Measurements from ENCODE around the gene CYBA.
"Not testable (repeated sequence)": the region's sequence is repeated elsewhere in the genome, so short reads cannot be mapped to it uniquely, and the experiment has no call there.

CYBA gene

DNA sequence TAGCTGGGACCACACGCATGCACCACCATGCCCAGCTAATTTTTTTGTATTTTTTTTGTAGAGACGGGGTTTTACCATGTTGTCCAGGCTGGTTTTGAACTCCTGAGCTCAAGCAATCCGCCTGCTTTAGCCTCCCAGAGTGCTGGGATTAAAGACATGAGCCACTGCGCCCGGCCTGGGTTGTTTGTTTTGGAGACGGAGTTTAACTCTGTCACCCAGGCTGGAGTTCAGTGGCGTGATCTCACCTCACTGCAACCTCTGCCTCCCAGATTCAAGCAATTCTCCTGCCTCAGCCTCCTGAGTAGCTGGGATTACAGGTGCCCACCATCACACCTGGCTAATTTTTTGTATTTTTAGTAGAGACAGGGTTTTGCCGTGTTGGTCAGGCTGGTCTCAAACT lies 41.4 kb downstream of the CYBA start:
- DNase-seq, result not testable (repeated sequence)

DNA sequence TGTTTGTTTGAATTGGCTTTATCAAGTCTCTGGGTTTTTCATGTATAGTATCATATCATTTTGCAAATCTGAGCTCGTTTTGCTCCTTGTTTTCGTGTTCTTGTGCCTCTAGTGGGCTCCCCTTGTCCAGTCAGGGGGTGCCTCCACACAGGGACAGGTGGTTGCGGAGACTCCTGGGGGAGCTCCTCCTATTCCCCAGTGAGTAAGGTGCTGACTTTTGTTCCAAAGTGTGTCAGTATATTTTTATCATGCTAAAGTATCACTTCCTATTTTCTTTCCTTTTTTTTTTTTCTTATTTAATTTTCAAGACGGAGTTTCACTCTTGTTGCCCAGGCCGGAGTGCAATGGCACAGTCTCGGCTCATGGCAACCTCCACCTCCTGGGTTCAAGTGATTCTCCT lies 42.8 kb downstream of the CYBA start:
- no peak for DNase-seq

DNA sequence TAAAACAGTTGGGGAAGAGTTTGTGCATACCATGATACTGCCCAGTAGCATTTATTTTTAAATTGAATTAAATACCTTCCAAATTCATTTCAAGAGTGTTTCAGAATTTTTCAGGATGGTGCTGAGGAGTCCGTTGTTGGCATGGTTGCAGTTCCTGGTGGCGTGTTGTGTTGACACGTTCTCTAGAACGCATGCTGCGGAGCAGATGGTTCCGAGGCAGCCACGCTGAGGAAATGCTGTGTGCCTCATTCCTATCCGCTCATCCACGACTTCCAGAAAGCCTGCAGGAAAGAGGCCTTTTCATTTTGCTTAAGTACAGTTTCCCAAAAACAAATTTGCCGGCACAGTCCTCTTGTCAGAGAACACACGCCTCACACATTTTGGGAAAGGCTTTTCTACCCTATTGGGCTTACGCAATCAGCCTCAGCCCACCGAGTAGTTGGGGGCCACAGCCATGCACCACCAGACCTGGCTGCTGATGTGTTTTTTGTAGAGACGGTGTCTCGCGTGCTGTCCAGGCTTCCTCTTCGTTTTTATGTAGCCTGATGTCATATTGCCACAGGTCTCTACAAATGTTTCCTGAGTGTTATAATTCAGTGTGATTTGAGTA lies 44.6 kb downstream of the CYBA start:
- no peak for DNase-seq

DNA sequence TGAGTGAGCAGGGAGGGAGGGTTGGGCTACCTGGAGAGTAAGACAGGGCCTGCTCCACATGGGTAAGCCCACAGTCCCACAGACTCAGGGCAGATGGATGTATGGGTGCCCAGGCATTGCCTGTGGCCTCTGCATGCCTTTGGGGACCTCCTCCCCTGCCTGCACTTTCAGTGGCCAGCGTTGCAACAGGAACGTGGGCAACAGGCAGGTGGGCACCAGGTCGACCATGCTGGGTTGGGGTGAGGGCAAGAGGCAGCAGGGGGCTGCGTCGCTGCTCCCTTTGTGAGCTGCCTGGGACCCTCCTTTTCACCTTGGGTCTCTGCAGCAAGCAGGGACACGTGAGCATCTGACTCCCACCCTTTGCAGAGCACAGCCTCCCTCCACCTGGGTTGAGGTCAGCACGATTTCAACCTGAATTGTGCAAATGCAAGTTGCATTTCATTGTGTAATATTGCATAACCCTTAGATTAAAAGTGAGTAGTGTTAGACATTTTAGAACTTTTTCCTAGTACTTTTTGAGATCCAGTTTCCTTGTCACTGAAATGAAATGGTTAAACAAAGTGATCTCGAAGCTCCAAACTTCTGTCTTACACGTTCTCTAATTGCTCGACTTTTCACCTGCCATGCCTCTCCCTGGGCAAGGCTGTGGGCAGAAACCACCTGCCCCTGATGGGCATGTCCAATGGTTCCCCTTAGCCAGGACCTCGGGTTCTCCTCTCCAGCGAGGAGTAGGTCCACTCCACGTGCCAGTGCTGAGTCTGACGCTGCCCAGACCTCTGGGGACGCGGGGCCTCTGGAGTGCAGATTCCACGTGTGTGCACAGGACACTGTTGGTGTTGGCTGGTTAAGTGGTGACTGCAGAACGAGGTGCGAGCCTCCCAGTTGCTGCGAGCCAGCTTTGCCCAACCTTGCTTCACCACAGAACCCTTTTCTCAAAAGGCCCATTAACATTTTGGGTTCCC lies 45.4 kb downstream of the CYBA start:
- DNase-seq, result no peak

DNA sequence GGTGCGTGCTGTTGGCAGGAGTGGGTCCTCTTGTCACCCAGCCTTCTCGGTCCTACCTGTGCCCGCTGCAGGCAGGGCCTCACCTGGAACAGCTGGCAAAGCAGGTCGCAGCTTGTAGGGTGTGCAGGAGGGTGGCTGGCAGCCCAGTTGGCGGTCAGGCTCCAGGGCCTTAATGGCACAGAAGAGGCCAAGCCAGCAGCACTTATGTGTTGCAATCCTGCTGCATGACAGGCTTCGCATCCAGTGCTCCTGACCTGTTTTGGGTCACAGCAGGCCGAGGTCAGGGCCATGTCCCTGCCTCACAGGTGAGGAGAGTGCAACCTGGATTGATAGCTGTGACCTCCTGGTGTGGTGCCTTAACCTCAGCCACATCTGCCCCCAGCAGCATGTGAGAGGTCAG lies 48.8 kb downstream of the CYBA start:
- no peak for DNase-seq

DNA sequence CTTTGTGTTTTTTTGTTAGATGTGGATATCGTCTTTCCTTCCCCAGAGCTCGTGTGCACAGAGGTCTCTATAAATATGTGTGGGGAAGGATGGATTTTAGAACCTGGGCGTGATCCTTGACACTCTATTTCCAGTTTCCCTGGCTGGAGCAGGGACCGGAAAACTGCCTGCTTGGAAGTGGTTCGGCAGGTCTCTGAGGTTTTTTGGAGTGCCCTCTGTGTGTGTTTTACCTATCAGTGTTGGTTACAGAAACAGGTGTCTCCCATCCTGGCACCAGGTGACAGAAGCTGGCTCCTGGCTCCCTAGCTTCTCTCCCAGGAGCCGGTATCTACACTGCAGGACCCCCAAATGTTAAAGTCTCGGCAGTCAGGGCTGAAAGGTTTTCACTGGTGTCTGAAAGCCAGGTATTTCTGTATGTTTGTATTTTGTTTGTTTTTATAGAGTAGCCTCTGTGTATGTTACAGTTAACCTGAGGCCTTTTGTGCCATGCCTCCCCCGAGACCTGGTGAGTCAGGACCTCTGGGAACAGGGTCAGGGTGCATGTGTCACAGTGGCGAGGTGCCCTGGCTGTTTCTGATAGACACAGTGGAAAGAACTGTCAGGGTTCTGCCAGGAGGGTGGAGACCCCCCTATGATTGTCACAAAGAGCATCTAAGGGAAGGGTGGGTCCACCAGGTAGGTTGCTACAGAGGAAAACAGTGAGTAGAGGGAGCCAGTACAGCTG lies 49.4 kb downstream of the CYBA start:
- no peak for DNase-seq

DNA sequence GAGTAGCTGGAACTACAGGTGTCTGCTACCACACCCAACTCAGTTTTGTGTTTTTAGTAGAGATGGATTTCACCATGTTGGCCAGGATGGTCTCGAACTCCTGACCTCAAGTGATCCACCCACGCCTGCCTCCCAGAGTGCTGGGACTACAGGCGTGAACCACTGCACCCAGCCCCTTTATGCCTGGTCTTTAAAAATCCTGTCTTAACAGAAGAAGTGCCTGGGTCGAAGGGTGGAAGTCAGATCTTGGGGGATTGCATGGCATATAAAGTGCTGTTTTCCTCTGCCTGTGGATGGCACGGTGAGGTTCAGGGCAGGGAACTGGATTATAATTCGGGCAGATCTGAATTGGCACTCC lies 50.3 kb downstream of the CYBA start:
- DNase-seq, result no peak

DNA sequence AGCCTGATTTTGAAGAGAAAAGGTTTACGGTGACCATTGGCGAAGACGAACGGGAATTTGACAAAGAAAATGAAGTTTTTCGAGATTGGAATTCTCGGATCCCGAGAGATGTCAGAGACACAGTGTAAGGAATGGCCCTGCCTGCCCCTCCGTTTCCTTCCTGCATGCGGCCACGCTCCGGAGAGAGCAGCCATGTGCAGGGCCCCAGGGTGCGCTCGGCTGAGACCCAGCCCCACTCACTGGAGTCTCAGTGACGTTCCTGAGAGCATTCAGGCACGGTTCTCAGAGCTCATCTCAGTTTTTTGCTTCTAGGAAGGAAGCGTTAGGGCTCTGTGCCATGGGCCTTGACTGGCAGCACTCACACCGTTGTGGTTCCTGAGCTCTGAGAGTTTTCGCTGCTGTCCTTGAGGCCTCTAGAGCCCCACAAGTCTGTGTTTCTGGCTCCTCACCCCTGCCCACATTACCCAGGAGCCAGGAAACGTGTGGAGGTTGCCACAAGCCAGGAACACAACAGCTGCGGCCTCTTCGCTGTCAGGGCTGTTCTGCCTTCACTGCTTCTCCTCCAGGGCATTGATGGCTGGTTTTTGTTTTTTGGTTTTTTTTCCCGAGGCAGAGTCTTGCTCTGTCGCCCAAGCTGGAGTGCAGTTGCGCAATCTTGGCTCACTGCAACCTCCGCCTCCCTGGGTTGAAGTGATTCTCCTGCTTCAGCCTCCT lies 50.9 kb downstream of the CYBA start:
- no peak for DNase-seq

DNA sequence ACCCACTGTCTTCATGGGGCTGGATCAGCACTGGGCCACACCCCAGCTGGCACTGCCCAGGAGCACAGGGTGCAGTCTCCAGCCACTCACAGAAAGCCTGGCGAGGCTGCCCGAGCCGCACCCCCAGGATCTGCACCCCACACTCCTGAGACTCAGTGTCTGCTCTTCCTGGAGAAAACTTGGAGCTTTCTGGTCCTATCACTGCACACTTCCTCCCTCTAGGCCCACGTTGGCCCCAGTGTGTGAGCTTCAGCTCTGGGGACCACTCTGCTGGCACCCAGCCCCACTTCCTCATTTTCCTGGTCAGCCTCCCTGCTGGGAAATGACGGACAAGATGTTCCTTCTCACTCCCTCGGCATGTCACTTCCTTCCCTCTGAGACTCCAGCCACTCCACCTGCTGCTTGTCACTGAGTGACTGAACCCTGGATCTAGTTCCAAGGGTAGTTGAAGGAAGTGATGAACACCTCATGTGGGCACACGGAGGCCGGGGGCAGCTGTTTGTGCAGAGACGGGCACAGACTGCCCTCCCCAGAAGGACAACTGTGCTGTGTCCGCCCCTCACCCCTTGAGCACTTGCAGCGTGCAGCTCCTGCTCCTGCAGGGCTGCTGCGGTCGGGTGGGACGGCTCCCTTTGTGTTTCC lies 51.6 kb downstream of the CYBA start:
- DNase-seq, result no peak

DNA sequence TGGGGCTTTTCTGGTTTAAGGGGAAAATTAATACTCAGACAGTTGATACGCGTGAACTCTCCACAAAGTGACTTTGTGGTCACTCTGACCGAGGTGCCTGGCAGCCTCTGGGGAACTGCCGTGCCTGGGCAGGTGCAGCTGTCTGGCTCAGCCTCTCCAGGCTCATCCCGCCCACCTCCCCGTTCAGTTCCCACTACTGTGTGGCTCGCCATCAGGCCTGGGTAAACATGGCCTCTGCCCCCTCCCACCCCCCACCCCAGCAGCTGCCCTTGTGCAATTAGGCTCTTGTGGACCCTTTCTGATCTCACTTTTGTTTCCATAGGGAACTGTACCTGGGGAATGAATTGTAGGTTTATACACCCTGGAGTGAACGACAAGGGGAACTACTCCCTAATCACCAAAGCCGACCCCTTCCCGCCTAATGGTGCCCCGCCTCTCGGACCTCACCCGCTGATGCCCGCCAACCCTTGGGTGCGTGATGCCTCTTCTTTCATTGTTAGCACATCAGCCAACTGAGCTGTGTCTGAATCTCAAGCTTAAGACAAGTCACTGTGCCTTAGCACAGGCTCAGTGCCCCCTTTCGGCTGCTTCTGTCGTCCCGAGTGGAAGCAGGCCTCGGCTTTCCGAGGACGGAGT lies 52.9 kb downstream of the CYBA start:
- DNase-seq, result no peak

DNA sequence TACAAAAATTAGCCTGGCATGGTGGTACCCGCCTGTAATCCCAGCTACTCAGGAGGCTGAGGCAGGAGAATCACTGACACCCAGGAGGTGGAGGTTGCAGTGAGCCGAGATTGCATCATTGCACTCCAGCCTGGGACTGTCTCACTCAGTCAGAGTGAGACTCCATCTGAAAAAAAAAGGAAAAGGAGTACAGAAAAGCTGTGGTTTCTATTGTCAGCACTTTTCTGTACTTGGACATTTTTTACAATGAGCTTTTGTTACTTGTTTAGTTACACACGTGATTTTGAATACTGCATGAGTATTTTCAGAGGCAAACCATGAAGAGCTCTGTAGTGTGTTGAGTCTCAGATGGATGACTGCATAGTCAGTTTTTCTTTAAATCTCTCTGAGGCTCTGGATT lies 54.4 kb downstream of the CYBA start:
- no peak for DNase-seq

DNA sequence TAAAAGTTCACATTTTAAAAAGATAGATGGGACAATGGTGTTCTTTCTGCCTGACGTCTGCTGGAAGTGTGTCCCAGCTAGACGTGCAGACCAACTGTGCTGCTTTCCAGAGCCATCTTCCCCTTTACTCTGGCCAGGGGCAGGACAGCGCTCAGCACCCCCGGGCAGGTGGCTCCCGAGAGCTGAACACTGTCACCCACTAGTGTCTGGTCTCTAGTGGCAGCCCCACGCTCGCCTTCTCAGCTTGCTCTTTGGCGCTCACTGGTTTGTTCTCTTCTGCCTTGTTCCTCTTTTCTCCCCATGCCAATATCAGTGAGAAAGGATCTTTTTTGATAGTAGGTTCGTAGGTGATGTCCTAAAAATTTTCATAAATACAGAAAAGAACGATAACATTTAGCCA lies 54.9 kb downstream of the CYBA start:
- DNase-seq, result no peak

DNA sequence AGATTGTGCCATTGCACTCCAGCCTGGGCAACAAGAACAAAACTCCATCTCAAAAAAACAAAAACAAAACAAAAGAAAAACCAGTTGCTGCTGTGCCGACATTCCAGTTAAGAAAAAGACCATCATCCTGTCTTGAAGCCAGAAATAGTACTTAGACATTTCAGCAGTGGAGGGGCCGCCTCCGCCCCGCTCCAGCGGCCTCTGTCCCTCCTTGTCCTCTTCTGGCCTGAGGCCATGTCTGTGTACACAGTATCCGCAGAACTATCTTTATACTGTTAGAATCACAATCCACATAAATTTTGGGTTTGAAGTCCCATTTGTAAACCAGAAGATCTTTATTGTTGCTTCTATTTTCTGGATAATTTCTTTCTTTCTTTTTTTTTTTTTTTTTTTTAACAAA lies 55.8 kb downstream of the CYBA start:
- DNase-seq, result no peak

DNA sequence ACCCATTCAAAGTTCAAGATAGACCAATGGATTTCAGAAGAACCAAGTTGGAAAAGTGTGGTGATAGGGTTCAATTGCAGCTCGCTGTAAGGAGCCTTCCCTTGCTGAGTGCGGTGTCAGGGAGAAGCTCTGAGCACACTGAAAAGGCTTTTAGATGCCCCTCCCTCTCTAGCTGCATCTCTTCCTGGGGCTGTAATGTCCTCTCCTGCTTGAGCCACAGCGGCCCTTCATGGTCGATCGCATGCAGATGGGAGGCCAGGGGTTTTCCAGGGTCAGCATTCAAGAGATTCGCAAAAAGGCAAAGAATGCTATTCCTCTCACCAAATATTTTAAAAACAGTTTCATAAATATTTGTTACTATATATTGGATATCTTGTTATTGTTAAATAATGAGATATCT lies 56.9 kb downstream of the CYBA start:
- no peak for DNase-seq

DNA sequence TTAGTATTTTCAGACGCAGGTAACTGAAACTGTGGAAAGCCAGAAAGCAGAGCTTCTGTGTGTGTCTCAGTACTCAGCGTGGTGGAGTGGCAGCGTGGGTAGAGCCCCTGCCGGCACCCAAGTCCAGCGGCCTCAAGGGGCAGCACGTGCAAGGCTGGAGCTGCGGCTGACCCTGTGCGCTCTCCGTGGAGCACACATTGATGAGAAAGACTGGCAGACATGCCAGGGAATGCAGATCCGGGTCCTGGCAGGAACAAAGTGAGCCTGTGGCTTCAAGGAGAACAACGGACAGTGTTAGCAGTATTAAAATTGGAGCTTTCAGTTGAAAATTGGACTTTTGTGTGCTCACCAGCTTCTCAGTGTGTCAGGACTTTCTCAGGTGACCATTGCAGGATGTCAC lies 57.4 kb downstream of the CYBA start:
- DNase-seq, result no peak

Measured in NCI-H2171 (cell line).